AG08396 (cell line): Measurements from ENCODE around the gene FOXL3.

ENCODE experiments used
- DNase-seq: peaks from one replicate; pipeline ENCODE4 v3.0.0; 2012; ENCODE audit warnings: low spot score, mixed read lengths

Gene FOXL3

DNA sequence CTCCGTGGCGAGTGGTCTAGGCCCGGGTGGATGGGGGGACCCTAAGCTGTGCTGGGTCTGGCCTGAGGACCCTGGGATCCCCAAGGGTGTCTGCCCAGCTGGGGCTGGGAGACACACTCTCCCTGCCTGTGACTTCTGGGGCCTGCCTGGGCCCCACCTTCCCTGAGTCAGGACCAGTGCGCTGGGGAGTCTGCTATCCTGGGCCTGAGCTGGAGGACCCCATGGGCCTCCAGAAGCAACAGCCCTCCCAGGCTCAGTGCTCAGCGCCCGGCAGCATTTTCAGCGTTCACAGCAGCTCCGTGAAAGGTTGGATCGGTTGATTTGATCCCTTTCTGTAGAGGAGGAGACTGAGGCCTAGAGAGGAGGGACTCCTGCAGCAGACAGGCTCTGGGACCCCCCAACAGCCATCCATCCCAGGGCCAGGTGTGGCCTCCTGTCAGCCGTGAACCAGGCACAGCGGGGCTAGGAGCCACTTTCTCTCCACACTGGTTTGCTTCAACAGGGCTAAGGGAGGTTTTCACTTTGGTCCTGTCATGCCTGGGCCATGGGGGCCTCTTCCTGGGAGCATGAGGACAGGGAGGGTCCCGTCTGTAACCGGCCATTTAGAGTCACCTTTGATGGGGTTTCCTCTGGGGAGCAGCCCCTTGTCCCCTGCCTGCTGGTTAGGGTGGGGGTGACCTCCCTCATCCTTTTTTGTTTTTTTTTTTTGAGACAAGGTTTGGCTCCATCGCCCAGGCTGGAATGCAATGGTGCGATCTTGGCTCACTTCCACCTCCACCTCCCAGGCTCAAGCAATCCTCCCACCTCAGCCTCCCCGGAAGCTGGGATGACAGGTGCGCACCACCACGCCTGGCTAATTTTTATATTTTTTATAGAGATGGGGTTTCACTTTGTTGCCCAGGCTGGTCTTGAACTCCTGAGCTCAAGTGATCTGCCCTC lies 12.4 kb downstream of the FOXL3 start:
- no peak for DNase-seq

DNA sequence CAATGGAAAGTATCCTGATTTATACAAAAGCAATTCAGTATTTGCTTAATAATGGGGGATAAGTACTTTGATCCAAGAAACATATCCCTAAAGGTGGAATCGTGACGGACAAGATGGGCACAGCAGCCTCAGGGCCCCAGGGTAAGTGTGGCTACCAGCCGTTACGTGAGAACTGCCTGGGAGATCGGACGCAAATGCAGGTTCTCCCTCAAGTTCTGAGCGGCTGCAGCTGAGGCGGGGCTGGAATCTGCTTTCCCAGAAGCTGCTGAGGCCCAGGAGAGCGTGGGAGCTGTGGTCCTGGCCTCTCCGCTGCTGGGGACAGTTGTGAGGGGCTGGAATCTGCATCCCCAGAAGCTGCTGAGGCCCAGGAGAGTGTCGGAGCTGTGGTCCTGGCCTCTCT lies 13.5 kb downstream of the FOXL3 start:
- no peak for DNase-seq

DNA sequence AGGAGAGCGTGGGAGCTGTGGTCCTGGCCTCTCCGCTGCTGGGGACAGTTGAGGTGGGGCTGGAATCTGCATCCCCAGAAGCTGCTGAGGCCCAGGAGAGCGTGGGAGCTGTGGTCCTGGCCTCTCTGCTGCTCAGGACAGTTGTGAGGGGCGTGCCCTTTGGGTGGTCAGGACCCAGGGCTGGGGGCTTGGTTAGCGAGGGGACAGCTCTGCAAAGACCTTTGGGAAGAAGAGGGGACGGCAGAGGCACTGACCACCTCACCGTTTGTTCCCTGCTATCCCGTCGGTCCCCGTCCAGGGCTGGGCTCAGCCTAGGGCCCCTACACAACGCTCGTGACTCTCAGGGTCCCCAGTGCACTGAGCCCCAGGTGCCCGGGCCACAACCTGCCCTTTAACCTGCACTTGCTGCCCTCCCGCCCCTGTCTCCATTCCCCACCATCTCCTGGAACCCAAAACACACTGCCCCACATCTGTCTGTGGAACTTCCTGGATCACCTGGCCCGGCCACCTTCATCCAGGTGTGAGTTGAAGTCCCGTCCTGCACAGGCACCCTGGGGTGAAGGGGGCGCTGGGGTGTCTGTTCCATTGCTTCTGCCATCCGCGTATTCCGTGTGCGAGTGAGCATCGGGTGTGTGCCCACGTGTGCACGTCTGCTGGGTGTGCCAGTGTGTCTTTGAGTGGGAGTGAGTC lies 14.1 kb downstream of the FOXL3 start:
- no peak for DNase-seq

DNA sequence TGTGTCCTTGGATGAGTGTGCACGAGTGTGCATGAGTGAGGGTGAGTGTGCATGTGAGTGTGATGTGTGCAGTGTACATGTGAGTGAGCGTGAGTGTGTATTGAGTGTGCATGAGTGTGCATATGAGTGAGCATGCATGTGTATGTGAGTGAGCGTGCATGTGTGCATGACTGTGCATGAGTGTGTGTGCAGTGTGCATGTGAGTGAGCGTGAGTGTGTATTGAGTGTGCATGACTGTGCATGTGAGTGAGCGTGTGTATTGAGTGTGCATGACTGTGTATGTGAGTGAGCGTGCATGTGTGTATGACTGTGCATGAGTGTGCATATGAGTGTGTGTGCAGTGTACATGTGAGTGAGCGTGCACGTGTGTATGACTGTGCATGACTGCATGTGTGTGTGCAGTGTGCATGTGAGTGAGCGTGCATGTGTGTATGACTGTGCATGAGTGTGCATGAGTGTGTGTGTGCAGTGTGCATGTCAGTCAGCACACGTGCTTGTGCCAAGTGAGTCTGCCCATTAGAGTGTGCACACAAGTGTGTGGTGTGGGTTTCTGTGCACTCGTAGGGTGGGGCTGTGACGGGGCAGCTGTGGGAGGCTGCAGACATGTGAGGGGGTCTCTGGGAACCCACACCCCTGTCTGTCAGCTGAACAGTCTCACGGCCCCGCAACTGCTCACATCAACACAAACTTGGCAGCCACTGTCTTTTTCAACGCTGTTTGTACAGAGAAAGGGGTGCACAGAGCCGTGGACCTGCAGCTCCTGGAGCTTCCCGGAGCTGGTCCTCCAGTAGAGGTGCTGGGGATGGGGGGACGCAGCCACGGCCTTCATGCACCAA lies 14.8 kb downstream of the FOXL3 start:
- DNase-seq = no peak

DNA sequence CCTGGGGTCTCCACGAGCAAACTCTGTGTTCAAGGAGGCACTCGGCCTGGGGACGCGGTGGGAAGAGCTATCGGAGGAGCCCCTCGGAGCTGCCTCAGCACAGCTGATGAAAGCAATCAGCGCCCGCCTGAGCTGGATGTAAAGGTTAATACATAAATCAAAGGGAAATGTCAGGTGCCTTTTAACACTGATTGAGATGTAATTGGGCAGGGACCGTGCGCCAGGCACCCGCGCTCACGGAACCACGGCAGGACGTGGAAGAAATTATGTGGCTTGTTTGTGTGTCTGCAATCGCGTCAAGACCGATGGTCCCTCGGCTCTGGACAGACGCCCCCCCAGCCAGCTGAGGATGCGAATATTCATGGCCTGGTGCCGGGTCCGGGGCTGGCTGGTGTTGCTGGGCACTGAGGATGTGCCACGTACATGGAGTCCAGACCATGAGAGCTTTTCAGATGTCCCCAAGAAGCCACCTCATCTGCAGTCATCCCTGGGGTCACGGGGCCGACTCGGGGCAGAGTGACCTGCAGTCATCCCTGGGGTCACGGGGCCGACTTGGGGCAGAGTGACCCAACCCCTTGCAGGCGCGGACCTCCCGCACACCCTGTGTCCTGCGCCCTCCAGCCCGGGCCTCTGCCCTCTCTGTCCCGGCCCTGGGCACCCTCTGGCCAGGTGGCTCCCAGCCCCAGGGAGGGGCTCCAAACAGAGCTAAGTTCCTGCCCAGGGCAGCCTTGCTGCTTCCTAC lies 15.6 kb downstream of the FOXL3 start:
- no peak for DNase-seq

DNA sequence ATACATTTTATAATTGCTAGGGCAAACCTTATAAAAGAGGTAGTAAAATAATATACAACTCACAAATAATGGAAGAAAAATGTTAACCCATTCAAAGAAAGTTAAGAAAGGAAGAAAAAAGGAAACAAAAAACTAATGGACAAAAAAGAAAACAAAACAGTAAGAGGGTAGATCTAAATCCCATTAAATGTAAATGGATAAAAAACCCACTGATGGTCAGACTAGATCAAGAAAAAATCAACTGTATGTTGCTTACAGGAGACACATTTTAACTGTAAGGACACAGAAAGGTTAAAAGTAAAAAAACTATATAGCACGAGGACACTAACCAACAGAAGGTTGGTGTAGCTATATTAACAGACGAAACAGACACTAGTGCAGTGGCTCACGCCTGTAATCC lies 18.0 kb downstream of the FOXL3 start:
- no peak for DNase-seq

DNA sequence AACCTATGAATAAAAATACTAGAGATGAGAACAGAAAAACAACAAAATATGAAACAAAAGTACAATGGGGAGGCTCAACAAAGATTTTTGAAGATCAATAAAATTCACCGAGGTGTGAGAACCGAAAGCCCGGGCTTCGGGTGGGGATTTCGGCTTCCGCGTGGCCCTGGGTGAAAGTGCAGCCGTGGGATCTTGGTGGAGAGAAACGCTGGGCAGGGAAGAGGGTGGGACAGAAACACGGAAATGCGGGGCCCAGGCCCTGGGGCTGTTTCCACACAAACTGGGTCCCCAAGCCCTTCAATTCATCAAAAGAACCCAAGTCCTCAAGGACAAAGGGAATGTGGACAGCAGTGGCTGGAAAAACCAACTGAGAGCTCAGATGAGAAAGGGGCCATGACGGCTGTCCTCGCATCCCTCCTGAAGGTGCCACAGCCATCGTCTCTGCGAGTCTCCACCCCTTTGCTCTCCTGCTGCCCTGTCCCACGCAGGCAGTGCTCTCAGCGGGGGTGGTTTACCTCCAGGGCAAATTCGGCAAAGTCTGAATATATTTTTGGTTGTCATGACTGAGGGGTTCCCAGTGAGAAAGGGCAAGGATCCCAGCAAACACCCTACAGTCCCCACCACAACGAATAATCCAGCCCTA lies 19.7 kb downstream of the FOXL3 start:
- no peak for DNase-seq

DNA sequence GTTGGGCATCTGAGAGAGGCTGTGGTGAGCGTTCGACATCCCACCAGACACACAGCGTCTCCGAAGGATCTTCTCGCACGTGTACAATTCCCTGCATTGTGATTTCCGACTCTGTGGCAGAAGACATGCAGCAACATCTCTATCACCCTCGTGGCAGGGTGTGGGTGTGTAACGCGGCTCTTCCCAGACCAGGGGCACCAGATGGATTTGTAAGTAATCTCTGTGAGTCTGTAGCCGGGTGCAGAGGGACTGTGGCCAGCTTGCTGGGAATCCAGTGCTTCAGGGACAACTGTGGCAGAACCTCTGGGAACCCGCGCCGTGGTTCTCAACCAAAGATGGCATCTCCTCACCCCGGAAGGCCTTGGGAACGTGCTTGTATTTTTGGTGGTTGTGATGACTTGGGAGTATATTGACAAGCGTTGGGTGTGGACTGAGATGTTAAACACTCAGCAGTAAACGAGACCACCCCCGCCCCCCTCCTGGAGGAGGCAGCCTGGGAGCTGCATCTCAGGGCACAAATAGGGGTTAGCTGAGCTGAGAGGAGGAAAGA lies 21.2 kb downstream of the FOXL3 start:
- DNase-seq = no peak

DNA sequence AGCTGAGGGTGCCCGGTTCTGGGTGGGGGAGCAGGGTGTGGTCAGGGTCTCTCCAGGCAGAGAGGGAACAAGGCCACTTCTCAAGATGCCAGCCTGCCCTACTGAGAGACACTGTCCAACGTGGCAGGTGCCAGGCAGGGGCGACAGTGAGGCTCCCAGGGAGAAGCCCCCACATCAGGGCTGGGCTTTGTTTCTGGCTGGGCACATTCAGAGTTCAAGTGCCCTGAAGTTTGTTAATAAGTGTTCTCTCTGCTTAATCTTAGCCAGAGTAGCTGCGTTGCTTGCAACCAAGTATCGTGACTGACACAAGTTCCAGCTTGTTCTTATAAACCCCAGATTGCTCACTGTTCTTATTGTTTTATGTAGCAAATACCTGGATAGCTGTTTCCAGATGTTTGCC lies 21.8 kb downstream of the FOXL3 start:
- no peak for DNase-seq

DNA sequence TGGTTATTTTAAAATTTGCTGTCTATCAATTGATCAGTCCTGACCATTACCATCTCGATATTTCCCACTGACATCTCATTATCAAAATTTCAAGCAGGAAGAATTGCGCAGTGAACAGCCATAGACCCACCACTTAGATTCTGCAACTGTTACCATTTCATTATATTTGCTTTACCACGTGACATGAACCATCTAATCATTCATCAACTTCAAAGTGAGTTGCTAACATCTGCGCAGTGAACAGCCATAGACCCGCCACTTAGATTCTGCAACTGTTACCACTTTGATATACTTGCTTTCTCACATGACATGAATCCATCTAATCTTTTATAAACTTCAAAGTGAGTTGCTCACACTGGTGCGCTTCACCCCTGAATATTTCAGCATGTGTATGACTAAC lies 22.5 kb downstream of the FOXL3 start:
- DNase-seq = no peak

DNA sequence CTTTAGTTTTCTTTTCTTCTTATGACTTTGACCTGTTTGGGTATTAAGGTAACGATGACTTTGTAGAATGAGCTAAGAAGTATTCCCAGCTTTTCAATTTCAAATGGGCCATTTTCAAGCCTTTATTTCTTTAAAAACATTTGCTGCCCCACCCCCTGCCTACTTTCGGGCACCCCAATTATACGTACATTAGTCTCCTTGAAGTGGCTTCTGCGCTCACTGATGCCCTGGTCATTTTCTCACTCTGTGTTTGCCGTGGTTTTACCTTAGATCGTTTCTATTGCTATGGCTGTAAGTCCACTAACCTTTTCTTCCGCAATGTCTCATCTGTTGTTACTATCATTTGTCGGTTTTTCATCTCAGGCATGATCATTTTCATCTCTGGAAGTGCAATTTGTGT lies 24.9 kb downstream of the FOXL3 start:
- no peak for DNase-seq

DNA sequence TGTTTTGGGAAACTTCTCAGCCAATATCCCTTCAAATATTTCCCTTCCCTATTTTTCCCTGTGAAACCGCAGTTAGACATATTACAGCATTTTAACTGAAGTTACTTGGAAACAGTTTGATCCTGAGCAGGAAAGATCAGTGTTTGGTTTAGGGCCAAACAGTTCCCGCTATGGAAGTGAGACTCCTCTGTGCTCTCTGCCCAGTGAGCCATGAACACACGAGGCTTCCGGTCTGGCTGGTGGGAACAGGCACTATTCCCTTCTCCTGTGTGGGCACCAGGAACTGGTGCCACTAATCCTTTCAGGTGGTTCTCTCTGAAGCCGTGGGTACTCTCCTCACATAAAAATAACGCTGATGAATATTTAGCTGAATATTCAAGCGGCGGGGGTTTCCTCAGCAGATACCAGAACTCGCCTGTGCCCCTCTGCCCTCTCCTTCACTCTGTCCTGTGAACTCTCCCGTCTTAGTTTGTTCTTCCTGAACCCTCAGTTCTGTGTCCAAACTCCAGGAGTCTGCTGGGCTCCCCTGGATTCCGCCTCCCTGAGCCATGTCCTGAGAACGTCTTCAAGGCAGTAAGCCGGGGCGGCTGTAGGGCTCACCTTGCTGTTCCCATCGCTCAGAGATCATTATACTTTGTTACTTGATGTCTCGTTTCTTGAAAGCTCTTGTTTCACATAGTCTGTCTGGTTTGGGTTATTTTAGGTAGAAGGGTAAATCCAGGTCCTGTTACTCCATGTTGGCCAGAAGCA lies 25.7 kb downstream of the FOXL3 start:
- no peak for DNase-seq

DNA sequence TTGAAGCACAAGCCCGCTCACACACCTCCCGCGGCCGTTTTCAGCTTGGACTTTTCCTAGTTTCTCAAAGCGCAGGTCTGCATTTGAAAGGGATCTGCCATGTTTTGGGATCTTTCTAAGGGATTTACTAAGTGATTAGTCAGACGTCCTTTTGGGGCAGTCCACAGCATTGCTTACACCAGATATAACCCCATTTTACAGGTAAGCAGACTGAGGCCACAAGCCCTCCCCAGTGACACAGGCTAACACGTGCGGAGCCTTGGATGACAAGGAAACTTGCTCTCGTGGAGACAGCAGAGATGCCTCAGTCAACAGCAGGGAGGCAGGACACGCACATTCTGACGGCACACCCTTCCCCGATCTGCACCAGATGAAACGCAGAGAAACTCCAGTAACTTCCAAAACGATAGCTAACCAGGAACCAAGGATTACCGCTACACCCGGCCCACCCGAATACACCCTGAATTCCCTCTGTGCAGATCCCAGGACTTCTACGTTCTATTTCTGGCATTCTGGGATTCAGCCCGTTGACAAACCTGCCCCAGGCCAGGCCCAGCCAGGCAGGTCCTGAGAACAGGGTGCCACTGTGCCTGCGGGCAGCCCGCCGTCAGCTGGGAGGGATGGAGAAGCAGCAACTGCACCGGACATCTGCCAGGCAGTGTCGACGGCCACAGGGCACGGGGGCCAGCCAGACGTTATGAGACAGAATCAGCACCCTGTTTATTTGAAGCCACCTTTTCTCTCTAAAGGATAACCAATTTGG lies 27.9 kb downstream of the FOXL3 start:
- no peak for DNase-seq

DNA sequence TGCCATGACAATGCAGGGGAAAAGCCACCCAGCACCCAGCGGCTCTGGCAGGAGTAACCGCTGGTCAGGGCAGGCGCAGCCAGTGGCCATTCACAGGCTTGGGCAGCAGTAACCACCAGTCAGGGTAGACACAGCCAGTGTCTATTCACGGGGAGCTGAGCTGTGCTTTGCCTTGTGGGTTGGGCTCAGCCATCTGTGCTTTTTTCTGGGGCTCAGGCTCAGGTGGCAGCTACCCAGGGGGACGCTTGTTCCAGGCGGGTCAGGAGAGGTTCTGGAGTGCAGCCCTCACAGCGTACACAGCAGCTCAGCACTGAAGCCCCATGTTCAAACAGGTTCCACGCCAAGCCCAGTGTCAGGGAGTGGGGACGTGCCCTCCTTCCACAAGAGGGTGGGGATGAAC lies 28.5 kb downstream of the FOXL3 start:
- no peak for DNase-seq

DNA sequence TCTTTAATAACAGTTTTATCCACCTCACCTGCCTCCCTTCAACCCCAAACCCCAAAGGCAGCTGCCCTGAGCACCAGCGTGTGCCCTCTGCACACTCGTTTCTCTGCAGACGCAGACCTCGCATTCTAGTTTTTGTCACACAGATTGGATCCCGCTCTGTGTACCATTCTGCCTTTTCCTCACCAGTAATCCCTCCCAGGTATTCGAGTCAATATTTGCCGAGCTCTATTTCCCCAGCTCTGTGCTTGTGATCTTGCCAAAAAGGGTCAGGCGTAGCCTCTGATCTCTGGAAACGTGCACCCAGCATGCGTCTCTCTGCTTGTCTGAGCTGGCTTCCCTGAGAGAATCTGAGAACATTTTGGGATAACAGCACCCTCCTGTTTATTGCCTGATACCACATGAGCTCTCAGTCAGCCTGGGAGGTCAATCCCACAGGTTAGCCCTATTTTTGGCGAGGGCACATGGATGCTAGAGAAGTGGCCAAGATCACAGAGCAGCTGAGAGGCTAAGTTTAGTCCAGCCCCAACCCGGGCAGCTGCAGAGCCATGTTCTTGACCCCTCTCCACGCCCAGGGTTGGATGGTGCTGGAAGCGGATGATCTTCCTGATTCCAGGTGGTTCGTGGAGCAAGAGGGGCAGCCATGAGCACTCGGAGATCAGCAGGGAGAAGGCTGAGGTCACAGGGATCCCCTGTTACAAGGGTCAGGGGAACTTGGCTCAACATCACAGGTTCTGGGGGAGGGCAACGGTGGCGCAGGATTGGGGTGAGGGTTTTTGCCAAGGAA lies 29.1 kb downstream of the FOXL3 start:
- no peak for DNase-seq

DNA sequence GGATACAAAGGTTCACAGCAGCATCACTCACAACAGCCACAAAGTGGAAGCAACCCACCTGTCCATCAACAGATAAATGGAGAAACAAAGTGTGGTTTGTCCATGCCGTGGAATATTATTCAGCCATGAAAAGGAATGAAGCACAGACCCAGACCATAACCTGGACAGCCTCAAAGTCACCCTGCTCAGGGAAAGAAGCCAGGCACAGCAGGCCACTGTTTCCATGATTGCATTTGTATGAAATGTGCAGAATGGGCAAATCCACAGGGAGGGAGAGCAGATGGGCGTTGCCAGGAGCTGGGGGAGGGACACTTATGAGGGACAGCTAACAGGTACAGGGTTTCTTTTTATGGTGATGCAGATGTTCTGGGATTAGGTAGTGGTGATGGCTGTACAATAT lies 30.3 kb downstream of the FOXL3 start:
- no peak for DNase-seq

DNA sequence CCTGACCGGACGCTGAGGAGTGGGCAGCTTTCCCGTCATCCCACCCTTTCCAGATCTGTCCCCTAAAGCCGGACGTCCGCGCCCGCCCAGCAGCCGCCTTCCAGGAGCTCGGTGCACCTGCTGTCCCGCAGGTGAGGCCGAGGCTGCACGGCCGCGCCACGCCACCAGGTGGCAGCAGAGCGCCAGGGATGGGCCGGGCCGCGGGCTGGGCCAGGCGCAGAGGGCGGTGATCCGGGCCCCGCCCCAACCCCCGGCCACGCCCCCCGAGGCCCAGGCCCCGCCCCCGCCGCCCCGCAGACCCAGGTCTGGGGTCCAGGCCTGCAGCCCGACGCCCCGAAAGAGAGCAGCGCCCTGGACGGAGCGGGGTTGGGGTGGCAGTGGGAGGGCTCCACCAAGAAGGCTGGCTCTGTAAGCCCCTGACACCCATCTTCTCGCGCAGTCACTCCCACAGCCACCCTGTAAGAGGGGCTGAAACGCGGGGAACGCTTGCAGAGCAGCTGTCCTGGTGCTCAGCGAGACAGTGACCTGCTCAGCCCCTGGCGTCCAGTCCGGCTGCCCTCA lies 32.2 kb downstream of the FOXL3 start:
- DNase-seq = peak; percentile 93

DNA sequence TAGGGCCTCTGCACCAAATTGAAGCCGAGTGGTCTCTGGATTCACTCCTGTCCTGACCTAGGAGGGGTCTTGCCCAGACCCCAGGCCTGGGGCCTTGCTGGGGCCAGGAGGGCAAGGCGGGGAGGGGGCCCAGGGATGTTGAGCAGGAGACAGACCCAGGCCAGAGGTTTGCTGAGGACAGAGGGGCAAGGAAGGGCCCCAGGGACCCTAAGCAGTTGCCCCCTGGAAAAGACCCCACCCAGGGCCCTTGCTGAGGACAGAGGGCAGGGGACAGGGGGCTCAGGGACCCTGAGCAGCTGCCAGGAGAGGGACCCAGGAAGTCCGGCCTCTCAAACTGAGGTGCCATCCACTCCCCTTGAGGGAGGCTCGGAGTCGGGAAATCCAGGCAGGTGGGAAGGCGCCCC lies 32.7 kb downstream of the FOXL3 start:
- no peak for DNase-seq
